NCI-H524 (cell line): ENCODE measurements around the gene IGFBP4.

ENCODE experiments used
- DNase-seq, 2 experiments: peaks; one replicate each; lab custom pipeline; 2025; lab: John Stamatoyannopoulos, UW

Gene IGFBP4

DNA sequence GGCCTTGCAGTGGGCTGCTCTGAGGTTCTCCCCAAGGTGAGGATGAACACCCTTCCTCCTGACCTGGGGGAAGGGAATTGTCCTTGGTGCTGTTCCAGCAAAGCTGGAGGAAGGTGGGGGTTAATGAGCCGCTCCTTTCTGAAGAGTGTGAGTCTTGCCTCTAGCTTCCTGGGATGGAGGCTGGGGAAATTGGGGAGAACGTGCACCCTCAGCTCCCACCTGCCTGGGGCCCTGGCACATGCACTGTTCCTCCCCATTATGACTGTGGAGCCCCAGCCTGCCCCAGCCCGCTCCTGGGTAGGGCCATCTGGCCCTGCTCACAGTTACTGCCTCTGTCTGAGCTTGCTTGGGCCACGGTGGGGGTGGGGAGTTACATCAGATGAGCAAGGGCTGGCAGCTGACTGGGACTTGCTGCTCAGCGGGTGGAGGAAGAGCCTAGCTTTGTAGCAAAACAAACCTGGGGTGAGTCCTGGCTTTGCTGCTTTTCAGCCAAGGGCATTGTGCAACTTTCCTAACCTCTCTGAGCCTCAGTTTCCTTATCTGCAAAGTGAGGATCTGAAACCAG lies 47.1 kb downstream of the IGFBP4 start:
- peak; percentile 86 for DNase-seq

DNA sequence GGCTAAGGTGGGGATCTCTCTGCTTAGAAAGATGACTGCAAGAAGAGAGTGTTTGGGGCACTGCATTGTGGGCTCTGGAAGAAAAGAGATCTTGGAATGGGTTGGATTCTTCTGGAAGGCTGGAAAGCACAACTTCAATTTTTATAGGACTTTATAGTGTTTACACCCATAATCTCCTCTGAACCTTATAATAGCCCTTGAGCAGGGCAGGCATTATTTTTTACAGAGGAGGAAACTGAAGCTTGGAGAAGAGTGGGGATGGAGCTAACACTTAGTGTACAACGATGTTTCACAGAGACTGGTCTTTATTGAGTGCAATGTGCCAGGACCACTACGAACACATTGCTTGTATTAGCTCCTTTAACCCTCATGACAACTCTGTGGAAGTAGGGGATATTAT lies 47.7 kb downstream of the IGFBP4 start:
- no peak for DNase-seq

DNA sequence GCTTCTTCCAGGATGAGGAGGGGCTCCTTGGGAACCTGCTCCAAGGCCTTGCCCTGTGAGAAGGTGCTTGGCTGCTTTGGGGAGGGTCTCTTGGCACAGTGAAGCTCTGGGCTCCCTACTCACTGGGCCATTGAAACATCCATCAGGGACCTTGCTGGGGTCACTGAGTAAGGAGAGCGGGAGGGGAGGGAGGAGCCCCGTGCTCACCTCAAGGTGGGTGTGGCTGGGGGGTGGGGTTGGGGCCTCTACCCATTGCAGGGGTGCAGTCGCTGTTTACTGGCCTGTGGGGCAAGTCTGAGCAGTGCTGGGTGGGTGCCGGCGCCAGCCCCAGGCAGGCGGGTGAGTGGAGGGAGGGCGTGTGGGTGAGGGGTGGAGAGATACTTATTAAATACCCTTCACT lies 48.2 kb downstream of the IGFBP4 start:
- DNase-seq, result no peak

DNA sequence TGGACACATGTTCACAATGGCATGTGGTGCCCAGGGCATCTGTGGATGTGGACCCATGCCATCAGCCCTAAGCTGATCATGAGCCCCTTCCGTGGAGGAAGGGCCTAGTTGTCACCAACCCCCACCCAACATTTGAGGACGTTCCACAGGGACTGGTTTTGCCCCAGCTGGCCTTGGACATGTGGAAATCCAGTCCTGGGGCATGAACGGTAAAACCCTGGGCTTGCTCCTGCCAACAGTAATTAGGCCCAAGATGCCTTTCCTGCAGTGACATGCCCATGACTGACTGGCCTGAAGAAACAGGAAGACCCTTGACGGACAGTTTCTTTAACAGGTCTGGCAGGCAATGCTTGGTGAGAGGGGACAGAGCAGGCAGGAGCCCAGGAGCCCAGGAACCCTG lies 50.4 kb downstream of the IGFBP4 start:
- DNase-seq, result no peak

DNA sequence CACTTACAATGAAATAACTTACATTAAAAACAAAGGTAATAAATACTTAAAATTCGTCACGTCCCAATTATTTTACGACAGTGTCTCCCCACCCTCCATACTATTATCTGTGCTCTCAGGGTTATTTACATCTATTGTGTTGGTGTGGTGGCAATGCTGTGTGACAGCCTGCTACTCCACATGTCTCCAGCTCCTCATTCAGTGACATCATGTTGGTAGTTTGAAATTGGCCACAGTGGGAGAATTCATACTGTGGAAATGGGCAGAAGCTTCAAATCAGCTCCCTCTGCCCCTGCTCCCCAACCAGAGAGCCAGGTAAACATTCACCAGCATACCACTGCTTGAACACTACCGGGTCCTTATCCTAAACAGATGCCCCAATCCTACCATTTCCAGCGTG lies 51.9 kb downstream of the IGFBP4 start:
- DNase-seq, result no peak

DNA sequence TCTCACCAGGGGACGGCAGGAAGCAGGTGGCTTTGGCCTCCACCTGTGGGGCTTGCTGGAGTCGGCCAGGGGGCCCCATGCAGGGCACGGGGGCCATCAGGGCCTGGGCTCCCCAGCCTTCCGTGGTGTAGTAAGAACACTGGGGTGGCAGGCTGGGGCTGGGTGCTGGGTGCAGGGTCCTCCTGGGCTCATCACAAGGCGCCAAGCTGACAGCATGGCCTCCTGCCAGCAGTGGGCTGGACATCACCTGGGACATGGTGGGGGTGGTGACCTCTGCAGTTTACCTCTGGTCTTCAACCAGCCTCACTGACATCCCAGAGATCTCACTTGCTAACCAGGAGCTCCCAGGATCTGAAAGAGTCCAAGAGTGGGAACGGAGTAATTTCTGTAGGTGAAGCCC lies 52.9 kb downstream of the IGFBP4 start:
- DNase-seq, result no peak

DNA sequence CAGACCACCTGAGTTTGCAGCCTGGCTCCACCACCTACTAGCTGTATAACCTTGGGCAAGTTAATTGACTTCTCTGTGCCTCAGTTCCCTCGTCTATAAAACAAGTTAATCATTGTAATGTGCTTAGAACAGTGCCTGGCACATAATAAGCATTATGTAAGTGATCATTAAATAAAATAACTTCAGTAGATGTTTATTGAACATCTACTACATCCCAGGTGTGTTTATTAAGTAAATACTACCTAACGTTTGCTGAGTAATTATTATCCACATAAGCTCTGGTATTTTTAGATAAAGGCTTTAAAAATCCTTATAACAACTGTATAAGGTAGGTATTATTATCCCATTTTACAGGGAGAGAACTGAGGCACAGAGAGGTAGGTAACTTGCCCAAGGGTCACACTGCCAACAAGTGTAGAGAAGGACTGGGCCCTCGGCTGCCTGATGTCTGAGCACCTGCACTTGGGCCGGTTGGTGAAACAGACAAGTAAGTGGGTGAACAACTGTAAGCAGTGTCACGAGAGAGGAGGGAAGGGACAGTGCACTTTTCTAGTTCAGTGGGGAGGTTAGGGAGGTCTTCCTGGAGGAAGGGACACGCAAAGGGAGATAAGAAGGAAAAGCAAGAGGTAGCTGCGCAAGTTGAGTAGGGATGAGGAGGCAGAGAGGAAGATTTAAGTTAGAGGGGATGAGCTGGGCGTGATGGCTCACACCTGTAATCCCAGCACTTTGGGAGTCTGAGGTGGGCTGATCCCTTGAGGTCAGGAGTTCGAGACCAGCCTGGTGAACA lies 53.6 kb downstream of the IGFBP4 start:
- no peak for DNase-seq

DNA sequence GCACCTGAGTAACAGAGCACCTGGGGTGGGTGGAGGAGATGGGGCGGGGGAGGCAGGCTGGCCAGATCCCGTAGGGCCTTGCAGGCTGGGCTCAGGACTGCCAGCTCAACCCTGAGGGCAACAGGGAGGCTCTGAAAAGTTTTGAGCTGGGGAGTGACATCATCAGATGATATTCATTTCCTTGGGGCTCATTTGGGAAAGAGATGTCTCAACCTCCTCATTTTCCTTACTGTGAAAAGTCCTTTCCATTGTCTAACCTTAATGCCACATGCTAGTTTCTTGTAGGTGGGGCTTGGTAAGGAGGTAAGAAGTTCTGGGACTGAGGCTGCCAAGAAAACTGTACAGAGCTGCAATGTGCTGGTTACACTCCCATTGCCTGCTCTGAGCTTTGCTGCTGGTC lies 54.4 kb downstream of the IGFBP4 start:
- DNase-seq, result no peak

DNA sequence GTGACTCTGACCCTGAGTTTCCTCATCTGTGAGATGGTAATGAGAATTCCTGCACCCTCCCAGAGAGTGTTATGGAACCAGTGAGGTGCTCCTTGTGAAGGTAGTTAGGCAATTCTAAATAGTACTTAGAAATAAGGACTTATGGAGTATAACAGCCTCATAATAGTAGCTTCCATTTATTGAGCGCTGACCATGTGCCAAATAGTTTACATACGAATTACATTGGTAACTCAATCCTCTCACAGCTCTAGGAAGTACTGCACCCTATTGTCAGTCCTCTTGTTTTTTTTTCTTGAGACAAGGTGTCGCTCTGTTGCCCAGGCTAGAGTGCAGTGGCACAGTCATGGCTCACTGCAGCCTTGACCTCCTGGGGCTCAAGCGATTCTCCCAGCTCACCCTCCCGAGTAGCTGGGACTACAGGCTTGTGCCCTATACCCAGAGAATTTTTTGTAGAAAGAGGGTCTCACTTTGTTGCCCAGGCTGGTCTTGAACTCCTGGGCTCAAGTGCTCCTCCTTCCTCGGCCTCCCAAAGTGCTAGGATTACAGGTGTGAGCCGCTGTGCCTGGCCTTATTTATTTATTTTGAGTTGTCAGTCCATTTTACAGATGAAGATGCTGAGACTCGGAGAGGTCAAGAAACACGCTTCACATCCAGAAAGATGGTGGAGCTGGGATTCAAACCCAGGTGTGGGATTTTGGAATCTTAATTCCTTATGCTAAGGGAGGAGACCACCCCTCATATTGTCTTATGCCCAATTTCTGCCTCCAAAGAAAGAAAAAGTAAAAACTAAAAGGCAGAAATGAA lies 55.2 kb downstream of the IGFBP4 start:
- DNase-seq, result no peak

DNA sequence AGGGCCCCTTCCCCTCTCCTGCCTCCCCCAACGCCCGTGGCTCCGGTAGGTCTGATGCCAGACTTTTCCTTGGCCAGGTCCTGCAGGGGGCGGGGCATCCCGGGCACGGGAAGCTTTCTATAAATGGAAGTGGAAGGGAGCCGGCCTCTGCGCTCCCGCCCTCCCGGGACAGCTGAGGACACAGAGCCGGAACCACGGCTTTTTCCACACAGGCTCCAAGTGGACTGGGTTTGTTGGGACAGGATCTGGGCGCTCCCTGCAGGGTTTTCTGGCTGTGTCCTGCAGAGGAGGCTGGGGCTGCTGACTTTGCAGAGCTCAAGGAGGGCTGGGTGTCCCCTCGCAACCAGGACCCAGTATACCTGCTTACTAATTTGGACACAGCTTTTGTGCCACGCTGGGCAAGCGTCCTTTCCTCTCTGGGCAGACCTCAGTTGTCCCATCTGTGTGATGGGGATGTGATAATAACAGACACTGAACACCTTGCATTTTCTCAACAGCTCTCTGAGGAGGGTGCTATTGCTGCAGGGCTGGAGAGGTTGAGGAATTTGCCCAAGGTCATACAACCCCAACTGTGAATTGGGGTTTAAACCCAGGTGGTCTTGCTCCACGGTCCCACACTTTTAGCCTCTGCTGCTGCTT lies 56.4 kb downstream of the IGFBP4 start:
- peak in 1 of 2 experiments; percentile 48 for DNase-seq

DNA sequence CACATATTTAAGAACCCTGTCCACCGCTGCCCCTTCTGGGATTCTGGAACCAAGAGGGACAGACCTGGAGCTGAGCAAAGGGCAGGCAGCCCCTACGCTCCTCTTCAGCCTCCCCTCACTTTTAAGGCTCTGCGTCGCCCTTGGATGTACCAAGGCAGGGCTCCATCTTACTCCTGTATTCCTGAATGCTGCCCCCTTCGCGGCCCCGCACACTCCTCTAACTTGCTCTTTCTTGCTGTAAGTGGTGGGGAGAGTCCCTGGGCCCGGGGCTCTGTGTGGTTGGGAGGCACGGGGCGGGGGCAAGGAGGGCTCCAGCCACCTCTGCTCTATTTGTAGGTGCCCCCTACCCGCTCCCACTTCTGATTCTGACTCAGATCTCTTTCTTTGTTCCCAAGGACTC lies 56.9 kb downstream of the IGFBP4 start:
- DNase-seq, result no peak

DNA sequence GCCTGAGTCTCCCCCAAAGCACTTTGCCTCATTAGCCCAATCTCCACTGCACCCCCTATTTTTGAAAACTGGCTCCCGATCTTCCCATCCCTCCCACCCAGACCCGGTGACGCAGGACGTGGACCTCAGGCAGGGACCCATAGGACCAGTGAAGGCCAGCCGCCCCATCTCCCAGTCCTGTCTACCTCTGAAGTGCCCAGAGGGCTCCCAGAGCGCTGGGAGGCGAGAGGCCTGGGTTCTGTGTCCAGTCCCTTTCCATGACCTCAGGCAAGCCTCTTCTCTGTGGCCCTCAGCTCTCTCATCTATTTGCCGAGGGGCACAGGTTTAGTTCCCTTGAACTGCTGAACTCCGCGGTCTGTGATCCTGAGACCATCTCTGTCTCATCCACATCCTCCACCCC lies 57.5 kb downstream of the IGFBP4 start:
- no peak for DNase-seq

DNA sequence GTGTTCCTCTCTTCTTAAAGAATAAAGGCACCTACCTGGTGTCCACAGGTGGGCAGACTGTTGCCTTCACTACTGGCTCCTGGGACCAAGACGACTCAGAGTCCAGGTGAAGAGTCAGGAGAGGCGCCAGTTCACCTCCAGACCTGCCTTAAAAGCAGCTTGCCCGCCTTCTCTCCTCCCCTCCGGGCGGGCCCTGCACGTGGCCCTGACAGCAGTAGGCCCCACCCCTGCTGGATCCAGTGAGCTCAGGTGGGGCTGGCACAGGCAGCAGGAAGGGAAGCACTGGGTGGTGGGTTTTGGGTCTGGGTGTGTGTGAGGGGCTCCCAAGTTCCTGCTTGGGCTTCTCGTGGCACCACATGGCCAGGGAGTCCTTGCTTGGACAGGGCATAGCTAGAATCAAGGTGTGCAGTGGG lies 58.3 kb downstream of the IGFBP4 start, which contains the start of gene TNS4:
TNS4 (minus strand) TSS at position 125 of the 413 bp plus-strand sequence. CDS start 5,198 bp downstream, outside the sequence.
- DNase-seq, result no peak

DNA sequence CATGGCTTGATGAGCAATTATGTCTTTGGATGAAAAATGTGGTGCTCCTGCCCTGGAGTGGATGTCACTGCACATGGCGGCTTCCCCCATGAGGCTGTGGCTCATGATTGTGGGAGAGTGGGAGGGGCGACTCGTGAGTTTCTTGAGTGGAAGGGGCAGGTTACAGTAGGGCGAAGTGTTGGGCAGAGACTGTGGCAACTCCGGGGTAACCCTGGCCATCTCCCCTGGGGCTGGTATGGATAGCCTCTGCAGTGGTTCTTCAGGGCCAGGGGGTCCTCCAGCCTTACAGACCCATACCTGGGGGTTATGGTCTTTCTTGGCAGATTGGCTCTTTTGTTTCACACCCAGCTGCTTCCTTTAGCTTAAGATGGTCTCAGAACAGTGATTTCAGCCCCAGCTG lies 59.5 kb downstream of the IGFBP4 start:
- no peak for DNase-seq

DNA sequence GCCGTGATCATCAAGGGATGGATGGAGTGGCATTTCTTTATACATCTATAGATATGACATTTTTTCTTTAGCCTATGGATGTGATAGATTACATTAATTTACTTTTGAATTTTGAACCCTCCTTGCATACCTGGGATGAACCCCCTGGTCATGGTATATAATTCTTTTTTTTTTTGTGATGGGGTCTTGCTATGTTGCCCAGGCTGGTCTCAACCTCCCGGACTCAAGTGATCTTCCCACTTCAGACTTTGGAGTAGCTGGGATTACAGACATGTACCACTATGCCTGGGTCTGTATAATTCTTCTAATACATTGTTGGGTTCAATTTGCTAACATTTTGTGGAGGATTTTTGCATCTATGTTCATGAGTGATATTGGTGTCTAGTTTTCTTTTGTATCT lies 59.9 kb downstream of the IGFBP4 start:
- DNase-seq, result no peak

DNA sequence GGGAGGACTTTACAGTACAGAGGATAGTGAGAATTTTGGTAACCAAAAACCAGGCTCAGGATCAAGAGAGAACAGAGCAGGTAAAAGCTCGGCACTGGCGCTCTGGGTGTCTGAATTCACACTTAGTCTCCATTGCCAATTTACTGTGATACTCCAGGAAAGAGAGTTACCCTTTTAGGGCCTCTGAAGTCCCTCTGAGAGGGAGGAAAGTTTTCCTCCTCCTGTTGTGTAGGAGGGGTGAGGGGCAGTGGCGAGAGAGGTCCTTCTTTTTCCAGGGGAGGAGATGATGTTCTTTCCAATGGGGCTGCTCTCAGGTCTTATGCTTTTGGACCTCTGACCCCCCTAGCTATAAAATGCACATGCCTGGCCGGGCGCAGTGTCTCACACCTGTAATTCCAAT lies 63.5 kb downstream of the IGFBP4 start:
- no peak for DNase-seq
